ENCODE results near the gene RHBG. TPM values are rescaled to one million over a fixed set of nuclear protein-coding genes. Genes with fewer than 3 reads are reported as not detected.

RHBG gene
- total and polyA plus RNA-seq, 2 donors from 2014 or later: 4.2 to 61.9 TPM

- no peak for FAIRE-seq
- Histone ChIP-seq H3K4me3 (ENCODE audit: low read length in 3 of 3) (no peak overlapping the region), H3K27me3 (ENCODE audit: control insufficient read depth, insufficient read depth, low read length) (peaks cover 6% of the 10 kb centered on the region)
These were observed 40.4 kb downstream of the RHBG start for GRCh38 chr1:156409439-156409838.

GRCh38 chr1:156410238-156410637 lies 41.2 kb downstream of the RHBG start:
- FAIRE-seq: no peak
- intact Hi-C loops (cut with DNase I): no loop called here

More at GRCh38 chr1:156409439-156409838, 40.4 kb downstream of the RHBG start:
- Histone ChIP-seq H3K9ac (ENCODE audit: low read length in 3 of 3) (no peak overlapping the region), H3K36me3 (ENCODE audit: control insufficient read depth in 2 of 3, insufficient read depth in 3 of 3, low read length in 3 of 3) (no peaks in the 10 kb centered on the region), H3K9me3 (ENCODE audit: control insufficient read depth in 2 of 3, insufficient read depth in 1 of 3, low read length in 3 of 3) (no peaks in the 10 kb centered on the region), H3K4me1 (ENCODE audit: control insufficient read depth in 2 of 3, insufficient read depth in 2 of 3, low read depth in 1 of 3, low read length in 3 of 3) (no peaks in the 10 kb centered on the region), H3K27ac (ENCODE audit: low read depth in 2 of 2, low read length in 2 of 2) (no peak overlapping the region)
- intact Hi-C loops (cut with DNase I): no loop called here
- no peak for DNase-seq
- no peak for TF ChIP-seq CTCF (IDR thresholded peaks at IDR 0.05; ENCODE audit: borderline replicate concordance, extremely low read depth, insufficient read depth)

GRCh38 chr1:156410740-156411139 lies 41.7 kb downstream of the RHBG start:
- H3K9me3 ChIP-seq (ENCODE audit: control insufficient read depth in 2 of 3, insufficient read depth in 1 of 3, low read length in 3 of 3): no peaks in the 10 kb centered on the region
- TF ChIP-seq CTCF (IDR thresholded peaks at IDR 0.05; ENCODE audit: borderline replicate concordance, extremely low read depth, insufficient read depth): no peak
- no peak overlapping the region for H3K27ac ChIP-seq (ENCODE audit: low read depth in 2 of 2, low read length in 2 of 2)
- H3K27me3 ChIP-seq (ENCODE audit: control insufficient read depth, insufficient read depth, low read length): peaks cover 6% of the 10 kb centered on the region
- H3K4me1 ChIP-seq (ENCODE audit: control insufficient read depth in 2 of 3, insufficient read depth in 2 of 3, low read depth in 1 of 3, low read length in 3 of 3): no peaks in the 10 kb centered on the region
- DNase-seq (no peak), FAIRE-seq (no peak)
- no peaks in the 10 kb centered on the region for H3K36me3 ChIP-seq (ENCODE audit: control insufficient read depth in 2 of 3, insufficient read depth in 3 of 3, low read length in 3 of 3)
- no peak overlapping the region for H3K4me3 ChIP-seq (ENCODE audit: low read length in 3 of 3)
- no peak overlapping the region for H3K9ac ChIP-seq (ENCODE audit: low read length in 3 of 3)
- intact Hi-C loops (cut with DNase I): no loop called here

More at GRCh38 chr1:156410238-156410637, 41.2 kb downstream of the RHBG start:
- H3K27ac ChIP-seq (ENCODE audit: low read depth in 2 of 2, low read length in 2 of 2): no peak overlapping the region
- no peak overlapping the region for H3K4me3 ChIP-seq (ENCODE audit: low read length in 3 of 3)
- no peak for TF ChIP-seq CTCF (IDR thresholded peaks at IDR 0.05; ENCODE audit: borderline replicate concordance, extremely low read depth, insufficient read depth)
- no peaks in the 10 kb centered on the region for H3K9me3 ChIP-seq (ENCODE audit: control insufficient read depth in 2 of 3, insufficient read depth in 1 of 3, low read length in 3 of 3)
- H3K27me3 ChIP-seq (ENCODE audit: control insufficient read depth, insufficient read depth, low read length): peaks cover 6% of the 10 kb centered on the region
- H3K9ac ChIP-seq (ENCODE audit: low read length in 3 of 3): no peak overlapping the region
- no peaks in the 10 kb centered on the region for H3K4me1 ChIP-seq (ENCODE audit: control insufficient read depth in 2 of 3, insufficient read depth in 2 of 3, low read depth in 1 of 3, low read length in 3 of 3)
- H3K36me3 ChIP-seq (ENCODE audit: control insufficient read depth in 2 of 3, insufficient read depth in 3 of 3, low read length in 3 of 3): no peaks in the 10 kb centered on the region
- DNase-seq: no peak

Measured in kidney (tissue), 14 donors.